BJ (cell line): Measurements from ENCODE around the gene SLC25A45. TPM values are rescaled to one million over a fixed set of nuclear protein-coding genes. Genes with fewer than 3 reads are reported as not detected.

Source experiments
- CTCF ChIA-PET: fragments of 350-600 bp; formaldehyde crosslinking; extraction: SDS; loops from one replicate; lab custom pipeline; 2021; ENCODE audit warnings: antibody characterized with exemption, inconsistent platforms; lab: Yijun Ruan, JAX
- POLR2A ChIA-PET: fragments of 300-600 bp; sonication (Branson Sonifier 250); formaldehyde crosslinking; extraction: SDS; loops from one replicate; lab custom pipeline; 2021; ENCODE audit warnings: antibody characterized with exemption; lab: Charles Lee
- DNase-seq: peaks from one replicate; pipeline ENCODE4 v3.0.0-alpha.2; 2011; ENCODE audit warnings: low read depth
- H3K27me3 ChIP-seq: 2 replicates; pipeline ENCODE4 v1.6.0; 2011; ENCODE audit warnings: low read length; ENCODE audit not compliant: control insufficient read depth, insufficient read depth
- H3K36me3 ChIP-seq: 2 replicates; pipeline ENCODE4 v1.5.1; 2011; ENCODE audit warnings: low read length; ENCODE audit not compliant: control insufficient read depth, insufficient read depth
- H3K4me3 ChIP-seq: 2 replicates; pipeline ENCODE4 v1.5.1; 2011; ENCODE audit warnings: low read depth, mild to moderate bottlenecking, control low read depth, low read length
- polyA plus RNA-seq: library from polyadenylated mRNA; depleted of rRNA; stranded (reverse); fragments of >200 nt; gene quantifications from 2 replicates; pipeline ENCODE4 v1.2.3, GENCODE V29; 2011
- TF ChIP-seq, protein P1 (sequence below): IDR thresholded peaks from 2 replicates; pipeline ENCODE4 v1.5.1; 2011; ENCODE audit warnings: low read depth, mild to moderate bottlenecking, control low read depth, inconsistent platforms, low read length, moderate library complexity; ENCODE audit not compliant: insufficient read depth

SLC25A45 gene
- polyA plus RNA-seq, 1 experiment, result 2.1 TPM

DNA sequence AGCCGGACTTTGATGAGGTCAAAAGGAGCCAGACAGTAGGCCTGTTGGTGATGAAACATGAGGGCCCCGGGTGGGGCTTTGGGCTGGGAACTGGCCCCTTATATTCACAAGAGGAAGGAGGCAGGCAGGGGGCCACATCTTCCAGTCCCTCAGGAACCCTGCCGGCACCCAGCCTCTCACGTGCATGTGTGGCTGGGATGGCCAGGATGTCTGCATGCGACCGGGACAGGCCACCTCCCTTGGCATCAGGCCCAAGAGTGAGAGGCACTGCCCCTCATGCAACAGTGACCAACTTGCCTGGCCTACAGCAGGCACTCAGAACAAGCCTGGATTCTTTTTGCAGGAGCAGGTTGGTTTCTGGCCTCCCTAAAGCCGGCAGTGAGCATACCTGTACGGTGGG lies 5.4 kb downstream of the SLC25A45 start:
- DNase-seq, result no peak
- no peaks in the 10 kb centered on the region for H3K36me3 ChIP-seq
- ChIA-PET CTCF (no interaction called here), POLR2A (no interaction called here)
- TF ChIP-seq, protein P1, sequence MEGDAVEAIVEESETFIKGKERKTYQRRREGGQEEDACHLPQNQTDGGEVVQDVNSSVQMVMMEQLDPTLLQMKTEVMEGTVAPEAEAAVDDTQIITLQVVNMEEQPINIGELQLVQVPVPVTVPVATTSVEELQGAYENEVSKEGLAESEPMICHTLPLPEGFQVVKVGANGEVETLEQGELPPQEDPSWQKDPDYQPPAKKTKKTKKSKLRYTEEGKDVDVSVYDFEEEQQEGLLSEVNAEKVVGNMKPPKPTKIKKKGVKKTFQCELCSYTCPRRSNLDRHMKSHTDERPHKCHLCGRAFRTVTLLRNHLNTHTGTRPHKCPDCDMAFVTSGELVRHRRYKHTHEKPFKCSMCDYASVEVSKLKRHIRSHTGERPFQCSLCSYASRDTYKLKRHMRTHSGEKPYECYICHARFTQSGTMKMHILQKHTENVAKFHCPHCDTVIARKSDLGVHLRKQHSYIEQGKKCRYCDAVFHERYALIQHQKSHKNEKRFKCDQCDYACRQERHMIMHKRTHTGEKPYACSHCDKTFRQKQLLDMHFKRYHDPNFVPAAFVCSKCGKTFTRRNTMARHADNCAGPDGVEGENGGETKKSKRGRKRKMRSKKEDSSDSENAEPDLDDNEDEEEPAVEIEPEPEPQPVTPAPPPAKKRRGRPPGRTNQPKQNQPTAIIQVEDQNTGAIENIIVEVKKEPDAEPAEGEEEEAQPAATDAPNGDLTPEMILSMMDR, result no peak
- no peak overlapping the region for H3K4me3 ChIP-seq
- H3K27me3 ChIP-seq, result no peaks in the 10 kb centered on the region

DNA sequence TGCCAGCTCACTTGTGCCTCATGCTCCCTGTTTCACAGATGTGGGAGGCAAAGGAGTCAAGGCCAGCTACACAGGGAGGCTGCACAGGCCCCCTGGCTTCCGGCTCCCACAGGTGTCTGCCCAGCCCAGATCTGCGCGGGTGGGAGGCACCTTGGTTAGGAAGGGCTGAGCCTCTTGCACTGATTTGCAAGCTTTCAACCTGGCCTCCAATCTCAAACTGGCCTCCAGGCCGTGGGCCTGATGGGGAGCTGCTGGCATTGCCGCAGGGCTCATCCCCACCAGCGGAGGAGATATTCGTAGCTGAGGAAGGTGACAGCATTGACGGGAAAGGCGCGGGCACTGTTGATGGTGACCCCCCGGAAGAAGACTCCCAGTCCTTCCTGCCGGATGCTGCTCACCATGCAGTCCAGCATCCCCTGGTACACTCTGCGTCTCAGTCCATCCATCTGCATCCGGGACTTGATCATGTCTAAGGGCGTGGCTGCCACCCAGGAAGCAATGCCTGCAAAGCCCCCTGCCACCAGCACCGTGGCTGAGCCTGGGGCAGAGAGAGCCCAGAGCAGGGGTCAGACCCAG lies 6.2 kb downstream of the SLC25A45 start:
- no peak for DNase-seq
- no peaks in the 10 kb centered on the region for H3K36me3 ChIP-seq
- no peak overlapping the region for H3K4me3 ChIP-seq
- TF ChIP-seq, protein P1, result no peak
- POLR2A ChIA-PET, result no interaction called here
- CTCF ChIA-PET, result no interaction called here
- H3K27me3 ChIP-seq, result no peaks in the 10 kb centered on the region

DNA sequence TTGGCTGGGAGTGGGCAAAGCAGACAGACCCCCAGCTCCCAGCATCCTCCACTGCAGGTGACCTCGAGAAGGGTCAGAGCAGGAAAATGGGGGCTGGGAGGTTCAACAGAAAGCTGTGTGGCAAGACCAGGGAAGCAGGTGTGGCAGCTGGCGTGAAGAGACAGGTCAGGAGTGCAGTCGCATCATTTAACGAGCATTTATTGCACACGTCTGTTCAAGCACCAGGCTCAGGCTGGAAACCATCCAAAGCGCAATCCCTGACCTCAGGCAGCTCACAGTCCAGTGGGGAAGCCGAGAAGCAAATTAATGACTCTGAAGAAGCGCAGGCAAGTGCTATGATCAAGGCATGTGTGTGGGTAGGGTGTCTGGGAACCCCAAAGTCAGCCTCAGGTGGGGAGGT lies 7.4 kb downstream of the SLC25A45 start:
- H3K27me3 ChIP-seq, result no peaks in the 10 kb centered on the region
- TF ChIP-seq, protein P1, result no peak
- H3K36me3 ChIP-seq, result no peaks in the 10 kb centered on the region
- ChIA-PET CTCF (interaction anchor here (0.6 to 1.1 kb wide), 4 partner anchors 12 to 374 kb away, joined by 3 to 5 read pairs (median 4); partner anchors contain the start of gene FRMD8), POLR2A (no interaction called here)
- DNase-seq, result no peak
- H3K4me3 ChIP-seq, result no peak overlapping the region

DNA sequence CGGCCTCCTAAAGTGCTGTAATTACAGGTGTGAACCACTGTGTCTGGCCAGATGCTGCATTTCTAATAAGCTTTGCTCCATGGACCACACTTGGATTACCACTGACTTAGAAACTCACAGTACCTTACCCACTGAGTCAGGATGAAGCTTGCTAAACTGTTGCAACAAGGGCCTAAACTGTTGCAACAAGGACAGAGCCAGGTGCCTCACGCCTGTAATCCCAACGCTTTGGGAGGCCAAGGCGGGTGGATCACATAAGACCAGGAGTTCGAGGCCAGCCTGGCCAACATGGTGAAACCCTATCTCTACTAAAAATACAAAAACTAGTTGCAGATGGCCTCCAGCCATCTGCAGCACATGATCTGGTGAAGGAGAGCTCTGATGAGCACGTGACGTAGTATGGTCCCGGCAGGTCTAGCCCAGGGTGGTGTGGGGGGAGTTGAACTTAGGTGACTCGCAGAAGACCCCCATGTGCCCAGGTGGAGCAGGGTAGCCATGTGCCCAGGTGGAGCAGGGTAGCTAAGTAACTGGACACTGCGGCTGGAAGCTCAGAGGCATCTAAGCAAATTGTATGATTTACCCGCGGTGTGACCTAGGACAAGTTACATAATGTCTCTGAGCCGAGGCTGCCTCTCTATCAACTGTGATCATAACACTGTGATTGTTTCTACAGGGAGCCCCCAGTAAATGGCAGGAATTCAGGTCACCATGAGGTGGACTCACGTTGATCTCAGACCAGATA lies 8.4 kb downstream of the SLC25A45 start:
- DNase-seq, result no peak
- no peaks in the 10 kb centered on the region for H3K36me3 ChIP-seq
- H3K4me3 ChIP-seq, result no peak overlapping the region
- CTCF ChIA-PET, result interaction anchor here (0.5 to 1.4 kb wide), 5 partner anchors 14 to 137 kb away, joined by 3 to 5 read pairs (median 3); no protein-coding TSS in a partner anchor
- no peaks in the 10 kb centered on the region for H3K27me3 ChIP-seq
- POLR2A ChIA-PET, result no interaction called here
- TF ChIP-seq, protein P1, result no peak

DNA sequence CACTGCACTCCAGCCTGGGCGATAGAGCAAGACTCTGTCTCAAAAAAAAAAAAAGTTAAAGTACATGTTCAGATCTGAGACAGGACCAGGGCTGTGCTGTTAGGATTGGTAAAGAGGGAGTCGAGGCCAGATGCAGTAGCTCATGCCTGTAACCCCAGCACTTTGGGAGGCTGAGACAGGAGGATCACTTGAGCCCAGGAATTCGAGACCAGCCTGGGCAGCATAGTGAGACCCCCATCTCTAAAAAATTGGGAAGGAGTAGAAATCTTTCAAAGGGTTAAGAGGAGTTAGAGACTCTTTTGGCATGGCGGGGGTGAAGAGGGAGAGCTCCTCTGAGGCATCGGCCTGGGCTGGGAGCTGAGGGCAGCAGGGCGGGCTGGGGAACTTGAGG lies 11.8 kb downstream of the SLC25A45 start:
- CTCF ChIA-PET, result interaction anchor here (0.6 to 2.4 kb wide), 11 partner anchors 12 to 514 kb away, joined by 3 to 14 read pairs (median 4); partner anchors contain the start of gene SLC25A45
- DNase-seq, result no peak
- H3K36me3 ChIP-seq, result no peaks in the 10 kb centered on the region
- TF ChIP-seq, protein P1, result no peak
- POLR2A ChIA-PET, result interaction anchor here (0.7 to 1.3 kb wide), 4 partner anchors 51 to 138 kb away, joined by 3 to 8 read pairs (median 4); partner anchors contain the start of genes MALAT1 and NEAT1
- H3K27me3 ChIP-seq, result no peaks in the 10 kb centered on the region
- no peak overlapping the region for H3K4me3 ChIP-seq
